ENCODE results near the gene ATP6V0D1.
A peak's percentile ranks its signal among the peaks of the same experiment; 100 is the strongest.

ATP6V0D1 gene

DNA sequence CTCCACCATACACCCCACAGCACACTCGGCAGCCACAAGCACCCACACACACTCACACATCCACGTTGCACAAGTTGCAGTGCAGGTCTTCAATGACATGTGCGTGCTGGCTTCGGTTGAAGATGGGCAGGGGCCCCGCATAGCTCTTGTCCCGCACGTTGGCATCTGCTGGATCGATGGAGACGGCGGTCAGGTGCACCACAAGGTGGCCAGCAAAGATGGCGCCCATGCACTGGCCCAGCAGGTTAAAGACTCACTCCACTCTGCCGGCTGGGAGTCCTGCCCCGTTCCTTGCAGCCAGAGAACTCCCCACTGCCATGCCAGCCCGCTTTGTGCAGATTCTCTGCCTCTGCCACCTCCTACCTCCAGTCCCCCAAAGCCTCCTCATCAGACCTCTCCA is 80.1 kb downstream of the ATP6V0D1 start:
- no peak for DNase-seq

DNA sequence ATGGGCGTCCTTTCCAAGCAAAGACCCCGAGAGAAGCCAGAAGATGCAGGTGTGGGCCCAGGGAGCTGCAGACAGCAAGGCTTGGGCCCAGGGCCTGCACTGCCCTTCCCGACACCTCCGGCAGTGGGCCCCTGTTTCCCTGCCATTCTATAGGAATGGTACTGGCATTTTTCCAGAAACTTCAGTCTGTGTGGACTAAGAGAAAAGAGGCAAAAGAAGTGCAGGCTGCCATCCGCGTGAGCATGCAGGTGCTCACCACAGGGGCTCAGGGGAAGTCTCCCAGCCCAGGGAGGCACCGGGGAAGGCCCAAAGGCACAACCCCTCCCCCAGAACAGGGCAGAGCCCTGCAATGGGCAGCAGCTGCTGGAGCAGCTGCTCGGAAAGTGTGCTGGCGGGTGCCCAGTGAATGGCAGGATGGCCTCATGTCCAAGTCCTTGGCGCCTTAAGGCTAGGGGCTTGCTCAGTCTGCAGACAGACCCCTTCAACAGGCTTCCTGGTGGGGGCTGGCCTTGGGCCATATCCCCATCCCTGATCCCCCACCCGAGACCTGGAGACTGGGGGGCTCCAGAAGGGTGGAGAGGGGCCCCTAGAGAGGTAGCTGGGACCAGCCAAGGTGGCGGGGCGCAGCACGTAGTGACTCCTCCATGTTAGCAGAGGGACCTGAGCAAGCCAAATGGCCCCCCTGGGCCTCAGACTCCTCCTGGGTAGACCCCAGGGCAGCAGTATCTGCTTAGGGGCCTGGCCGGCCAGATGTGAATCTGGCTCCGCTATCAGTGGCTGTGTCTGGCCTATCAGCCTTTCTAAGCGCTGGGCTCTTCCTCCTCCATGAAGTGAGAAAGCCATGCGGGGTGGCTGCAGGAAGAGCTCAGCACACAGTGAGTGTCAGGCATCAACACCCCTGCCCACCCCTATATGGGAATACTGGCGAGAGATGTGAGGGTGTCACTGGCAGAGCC is 80.9 kb downstream of the ATP6V0D1 start:
- peak; percentile 82 for DNase-seq

- no peak for DNase-seq
Observed at GRCh38 chr16:67399218-67399733, 81.7 kb downstream of the ATP6V0D1 start.

GRCh38 chr16:67398546-67399217 is 82.3 kb downstream of the ATP6V0D1 start:
- no peak for DNase-seq

DNA sequence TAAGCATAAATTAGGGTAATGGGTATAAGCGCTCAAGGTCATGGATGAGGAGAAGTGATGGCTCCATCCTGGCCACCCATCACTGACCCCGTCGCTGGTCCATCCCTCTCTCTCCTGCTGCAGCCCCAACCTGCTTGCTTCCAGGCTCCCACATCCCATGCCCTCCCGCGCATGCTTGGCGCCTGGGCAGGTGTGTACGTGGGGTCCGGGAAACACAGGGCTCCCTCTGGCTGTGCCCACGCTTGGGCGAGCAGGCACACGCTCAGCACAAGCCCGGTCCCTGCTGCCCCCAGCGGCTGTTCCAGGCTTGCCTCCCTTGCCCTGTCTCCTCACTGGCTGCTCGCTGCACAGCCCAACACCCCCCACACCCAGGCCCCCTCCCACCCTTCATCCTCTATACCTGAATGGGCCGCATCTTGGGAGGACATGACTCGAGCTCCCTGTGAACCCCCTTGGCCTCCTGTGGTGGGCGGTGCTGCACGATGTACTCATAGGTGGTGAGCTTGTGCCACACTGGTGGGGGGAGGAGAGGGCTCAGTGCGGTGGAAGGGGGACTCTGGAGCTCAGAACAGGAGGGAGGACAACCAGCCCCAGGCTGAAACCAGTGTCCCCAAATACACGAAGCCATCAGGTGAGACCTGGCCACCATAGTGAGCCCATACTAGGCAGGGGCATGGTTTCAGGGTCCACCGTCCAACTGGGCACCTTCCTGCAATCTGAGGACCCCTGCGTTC is 83.0 kb downstream of the ATP6V0D1 start:
- no peak for DNase-seq

- DNase-seq, result no peak
Observed at GRCh38 chr16:67397036-67397801, 83.7 kb downstream of the ATP6V0D1 start.

GRCh38 chr16:67396159-67397035 is 84.6 kb downstream of the ATP6V0D1 start:
- DNase-seq, result peak; percentile 88

DNA sequence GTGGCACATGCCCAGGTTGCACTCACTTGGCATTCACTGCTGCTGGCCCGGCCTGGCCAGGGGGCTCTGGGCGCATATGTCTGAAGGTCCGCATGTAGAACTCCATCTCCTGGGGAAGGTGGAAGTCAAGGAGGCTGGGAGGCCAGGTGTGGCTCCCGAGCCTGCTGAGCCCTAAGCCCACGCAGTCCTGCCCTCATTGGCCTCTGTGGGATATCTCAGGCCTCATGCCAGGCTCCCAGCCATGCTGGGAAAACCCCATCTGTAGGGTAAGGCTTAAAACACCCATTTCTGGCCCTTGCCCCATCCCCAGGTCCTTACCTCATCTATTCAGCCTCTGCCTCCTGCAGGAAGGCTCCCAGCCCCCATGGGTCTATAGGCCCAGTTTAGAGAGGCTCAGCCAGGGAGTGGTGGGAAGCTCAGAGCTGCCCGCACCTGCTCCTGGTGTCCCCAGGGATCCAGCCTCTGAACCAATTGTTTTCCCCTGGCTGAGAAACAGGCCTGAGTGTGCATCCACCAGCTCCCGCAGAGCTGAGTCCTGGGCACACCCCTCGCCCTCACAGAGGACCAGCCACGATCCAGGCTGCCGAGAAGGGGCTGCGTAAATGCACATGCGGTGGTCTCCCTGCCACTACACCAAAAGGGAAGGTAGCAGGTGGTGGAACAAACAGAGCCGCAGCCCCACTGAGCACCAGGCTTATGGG is 85.3 kb downstream of the ATP6V0D1 start:
- DNase-seq, result peak; percentile 93

GRCh38 chr16:67395105-67395457 is 85.9 kb downstream of the ATP6V0D1 start:
- DNase-seq, result no peak

GRCh38 chr16:67394155-67395104 is 86.5 kb downstream of the ATP6V0D1 start:
- no peak for DNase-seq

- DNase-seq, result no peak
Observed at GRCh38 chr16:67393788-67394154, 87.2 kb downstream of the ATP6V0D1 start.

DNA sequence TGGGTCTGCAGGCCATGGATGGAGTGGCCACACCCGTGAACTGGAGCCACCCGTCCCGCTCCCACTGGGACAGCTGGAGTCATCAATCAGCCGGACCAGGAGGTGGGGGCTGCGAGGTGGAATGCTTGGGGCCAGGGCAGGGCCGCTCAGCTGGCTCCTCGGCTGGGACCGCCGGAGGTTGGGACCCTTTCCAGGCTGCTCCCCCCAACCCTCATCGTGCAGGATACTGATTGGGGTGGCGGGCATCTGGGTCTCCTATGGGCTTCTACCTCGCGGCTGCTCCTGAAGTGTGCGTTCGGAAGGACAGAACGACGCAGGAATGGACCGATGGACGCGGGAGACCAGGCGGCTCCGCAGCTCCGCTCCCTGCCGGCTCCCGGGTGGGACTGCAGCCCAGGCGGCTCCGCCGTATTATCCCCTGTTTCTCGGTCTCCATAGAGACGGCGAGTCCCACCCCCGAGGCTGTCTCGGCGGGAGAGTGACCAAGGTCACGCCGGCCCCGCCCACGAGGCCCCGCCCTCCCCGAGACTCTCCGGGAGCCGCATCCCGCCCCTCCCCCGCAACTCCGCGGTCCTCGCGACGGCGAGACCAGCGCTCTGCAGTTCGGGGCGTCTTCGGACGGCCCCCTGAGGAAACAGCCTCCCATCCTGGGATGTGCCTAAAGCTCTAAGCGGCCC is 87.7 kb downstream of the ATP6V0D1 start, which contains the start of gene TPPP3:
TSS of gene TPPP3 (minus strand) at position 388 of the 677 bp plus-strand sequence. CDS start 2,387 bp downstream, outside the sequence.
- no peak for DNase-seq

DNA sequence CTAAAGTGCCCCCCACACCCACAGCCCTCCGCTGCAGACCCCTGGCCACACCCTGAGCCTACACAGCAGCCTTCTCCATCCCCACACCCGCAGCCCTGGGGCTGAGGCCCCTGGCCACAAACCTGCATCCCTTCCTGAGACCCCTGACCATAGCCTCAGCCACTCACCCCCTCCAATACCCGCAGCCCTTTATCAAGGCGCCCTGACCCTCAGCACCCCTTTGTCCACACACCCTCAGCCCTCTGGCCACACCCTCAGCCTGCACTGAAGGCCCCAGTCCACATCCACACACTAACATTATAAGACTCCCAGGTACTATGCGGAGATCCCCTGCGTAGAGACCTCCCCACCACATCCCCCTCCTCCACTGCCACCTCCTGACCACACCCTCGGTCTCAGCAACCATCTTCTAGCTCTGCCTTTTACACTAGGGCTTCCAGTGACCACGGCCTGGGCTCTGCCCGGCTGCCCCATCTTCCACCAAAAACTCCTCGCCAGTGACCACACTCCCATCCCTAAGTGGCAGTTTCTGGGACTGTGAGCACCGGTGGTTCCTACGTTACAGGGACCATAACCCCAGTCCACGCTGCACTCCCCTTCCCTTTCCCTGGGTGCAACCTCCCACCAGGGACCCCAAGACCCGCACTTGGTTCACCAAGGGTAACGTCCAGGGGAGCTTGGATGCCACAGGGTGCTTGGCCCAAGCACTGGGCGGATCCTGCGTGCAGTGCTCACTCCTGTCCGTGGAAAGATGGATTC is 88.5 kb downstream of the ATP6V0D1 start:
- DNase-seq, result no peak

- DNase-seq, result peak; percentile 32
Observed at GRCh38 chr16:67391424-67392300, 89.3 kb downstream of the ATP6V0D1 start.

DNA sequence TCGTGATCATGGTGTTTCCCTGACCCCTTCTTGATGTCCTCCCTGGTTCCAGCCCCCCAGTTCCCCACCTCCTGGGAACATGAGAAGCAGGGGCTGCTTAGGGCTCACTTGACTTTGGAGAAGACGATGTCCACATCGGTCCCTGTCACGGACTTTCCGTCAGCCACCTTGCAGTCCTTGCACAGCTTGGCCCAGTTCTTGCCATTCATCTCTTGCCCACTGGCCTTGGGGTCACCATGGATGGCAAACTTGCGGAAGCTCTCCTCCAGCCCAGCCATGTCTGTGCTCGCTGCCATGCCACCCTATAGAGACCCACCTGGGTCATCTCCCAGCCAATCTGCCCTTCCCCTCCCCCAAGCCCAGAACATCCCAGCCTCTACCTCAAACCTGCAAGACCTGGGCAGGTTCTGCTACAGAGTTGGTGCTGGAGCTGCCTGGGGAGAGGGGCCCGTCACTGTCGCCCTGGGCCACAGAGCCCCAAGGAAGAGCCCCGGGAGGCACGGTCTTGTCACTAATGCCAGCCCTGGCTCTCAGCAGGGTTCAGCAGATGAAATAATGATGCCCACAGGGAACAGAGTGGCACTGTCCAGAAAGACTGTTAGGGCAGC is 90.0 kb downstream of the ATP6V0D1 start:
- no peak for DNase-seq

Data from NCI-H345 (cell line).